Smooth muscle cell of the coronary artery (primary cell): Measurements from ENCODE around the gene NEDD8. TPM values are rescaled to one million over a fixed set of nuclear protein-coding genes. Genes with fewer than 3 reads are reported as not detected.

Source experiments
- total RNA-seq: library from RNA; depleted of rRNA; stranded (reverse); fragments of >200 nt; gene quantifications from 2 replicates; pipeline ENCODE4 v1.2.3, GENCODE V29; 2014; ENCODE audit warnings: low replicate concordance

Gene NEDD8
- total RNA-seq, result 272 and 446 TPM in 2 replicates

GRCh38 chr14:24232121-24232644, at the start of gene NEDD8:
Gene NEDD8, minus strand, starts transcription at chr14:24232367. Its CDS starts 100 bp downstream, at chr14:24232267.

GRCh38 chr14:24271134-24271833, 39.1 kb upstream of the NEDD8 start, which contains the start of gene RABGGTA:
Gene RABGGTA, minus strand, starts transcription at chr14:24271597. Its CDS starts 482 bp downstream, at chr14:24271115.

GRCh38 chr14:24262821-24263733, 30.9 kb upstream of the NEDD8 start, which contains the start of gene TGM1:
Gene TGM1, minus strand, starts transcription at chr14:24263177. Its CDS starts 825 bp downstream, at chr14:24262352.

GRCh38 chr14:24232645-24233537, 724 bp upstream of the NEDD8 start, which contains the start of gene GMPR2:
Gene GMPR2, plus strand, starts transcription at chr14:24232929. Its CDS starts 325 bp downstream, at chr14:24233254.

GRCh38 chr14:24215495-24216344, 16.4 kb downstream of the NEDD8 start, which contains the start of gene MDP1:
Gene MDP1, minus strand, starts transcription at chr14:24216066. Its CDS starts 111 bp downstream, at chr14:24215955.

GRCh38 chr14:24212924-24213865, 19.0 kb downstream of the NEDD8 start, which contains the start of gene CHMP4A:
Gene CHMP4A, minus strand, starts transcription at chr14:24213488. Its CDS starts 49 bp downstream, at chr14:24213439.

GRCh38 chr14:24195186-24196070, 36.7 kb downstream of the NEDD8 start, which contains the start of gene TM9SF1:
Gene TM9SF1, minus strand, starts transcription at chr14:24195441. Its CDS starts 422 bp downstream, at chr14:24195019.

GRCh38 chr14:24188251-24189058, 43.7 kb downstream of the NEDD8 start, which contains the start of gene IPO4:
Gene IPO4, minus strand, starts transcription at chr14:24188816. Its CDS starts 29 bp downstream, at chr14:24188787.

GRCh38 chr14:24171422-24172260, 60.5 kb downstream of the NEDD8 start, which contains the start of gene REC8:
Gene REC8, plus strand, starts transcription at chr14:24172080. Its CDS starts 473 bp downstream, at chr14:24172553.

Other genes starting within 250 kb of the NEDD8 start
- gene DHRS4L2, start 243.4 kb downstream of the NEDD8 start, total RNA-seq, result 8.5 and 15.5 TPM in 2 replicates
- gene CARMIL3, start 180.4 kb downstream of the NEDD8 start, total RNA-seq, result 0.08 TPM in 1 of 2 replicates, not detected in the other
- gene CPNE6, start 160.8 kb downstream of the NEDD8 start, total RNA-seq, result not detected in 2 replicates
- 13.3 and 44.0 TPM in 2 replicates for gene PCK2, start 138.1 kb downstream of the NEDD8 start, total RNA-seq
- 59.1 and 62.1 TPM in 2 replicates for gene DCAF11, start 117.6 kb downstream of the NEDD8 start, total RNA-seq
- gene NRL, start 117.4 kb downstream of the NEDD8 start, total RNA-seq, result 0.47 and 1.2 TPM in 2 replicates
- gene FITM1, start 101.7 kb downstream of the NEDD8 start, total RNA-seq, result 0.23 TPM in 1 of 2 replicates, not detected in the other
- 55.3 and 80.6 TPM in 2 replicates for gene PSME1, start 96.2 kb downstream of the NEDD8 start, total RNA-seq
- 19.2 and 21.9 TPM in 2 replicates for gene EMC9, start 90.8 kb downstream of the NEDD8 start, total RNA-seq
- gene PSME2, start 85.8 kb downstream of the NEDD8 start, total RNA-seq, result 28.2 and 87.8 TPM in 2 replicates
- 22.2 and 24.9 TPM in 2 replicates for gene RNF31, start 84.9 kb downstream of the NEDD8 start, total RNA-seq
- 68.4 and 96.8 TPM in 2 replicates for gene IRF9, start 71.1 kb downstream of the NEDD8 start, total RNA-seq
- gene REC8, start 60.3 kb downstream of the NEDD8 start, total RNA-seq, result 0.12 and 0.83 TPM in 2 replicates
- gene IPO4, start 43.6 kb downstream of the NEDD8 start, total RNA-seq, result 27.1 and 41.9 TPM in 2 replicates
- gene TM9SF1, start 36.9 kb downstream of the NEDD8 start, total RNA-seq, result 42.9 and 55.9 TPM in 2 replicates
- 0.12 TPM in 1 of 2 replicates, not detected in the other for gene TSSK4, start 26.7 kb downstream of the NEDD8 start, total RNA-seq
- 24.2 and 29.7 TPM in 2 replicates for gene CHMP4A, start 18.9 kb downstream of the NEDD8 start, total RNA-seq
- gene MDP1, start 16.3 kb downstream of the NEDD8 start, total RNA-seq, result 10.8 and 18.3 TPM in 2 replicates
- 72.7 and 109 TPM in 2 replicates for gene GMPR2, start 562 bp upstream of the NEDD8 start, total RNA-seq
- gene TINF2, start 10.3 kb upstream of the NEDD8 start, total RNA-seq, result 38.3 and 42.2 TPM in 2 replicates
- gene TGM1, start 30.8 kb upstream of the NEDD8 start, total RNA-seq, result 1.6 and 2.5 TPM in 2 replicates
- gene RABGGTA, start 39.2 kb upstream of the NEDD8 start, total RNA-seq, result 16.8 and 22.3 TPM in 2 replicates
- 13.5 and 20.9 TPM in 2 replicates for gene DHRS1, start 67.4 kb upstream of the NEDD8 start, total RNA-seq
- gene NOP9, start 67.5 kb upstream of the NEDD8 start, total RNA-seq, result 14.4 and 17.4 TPM in 2 replicates
- 0.08 and 3.3 TPM in 2 replicates for gene CIDEB, start 75.6 kb upstream of the NEDD8 start, total RNA-seq
- 1.2 and 2.3 TPM in 2 replicates for gene LTB4R2, start 77.8 kb upstream of the NEDD8 start, total RNA-seq
- gene LTB4R, start 79.1 kb upstream of the NEDD8 start, total RNA-seq, result 0.75 and 6.3 TPM in 2 replicates
- gene ADCY4, start 102.7 kb upstream of the NEDD8 start, total RNA-seq, result 0.60 and 16.7 TPM in 2 replicates
- 0.23 and 9.4 TPM in 2 replicates for gene RIPK3, start 107.6 kb upstream of the NEDD8 start, total RNA-seq
- gene NFATC4, start 135.8 kb upstream of the NEDD8 start, total RNA-seq, result 18.4 and 77.3 TPM in 2 replicates
- 3.2 and 9.0 TPM in 2 replicates for gene NYNRIN, start 166.6 kb upstream of the NEDD8 start, total RNA-seq
- 1.6 and 7.4 TPM in 2 replicates for gene CBLN3, start 197.3 kb upstream of the NEDD8 start, total RNA-seq
- 42.2 and 45.3 TPM in 2 replicates for gene KHNYN, start 197.6 kb upstream of the NEDD8 start, total RNA-seq
- gene SDR39U1, start 210.4 kb upstream of the NEDD8 start, total RNA-seq, result 4.4 and 11.3 TPM in 2 replicates